K562 (cell line): ENCODE results near the gene RNF186. TPM values are rescaled to one million over a fixed set of nuclear protein-coding genes. Genes with fewer than 3 reads are reported as not detected.

Experiments
- ATAC-seq: fragments of 200-7000 bp; cut with Tn5 transposase; 3 replicates; pipeline ENCODE4 v1.9.1; 2020; ENCODE audit warnings: moderate library complexity
- Bru-seq: library from RNA; stranded (reverse); fragments of 400-500 nt; gene quantifications from one replicate; lab custom pipeline; 2021; lab: Mats Ljungman, UMichigan
- BruChase-seq, 2 experiments: library from RNA; stranded (reverse); fragments of 400-500 nt; gene quantifications; one replicate each; lab custom pipeline; 2021; lab: Mats Ljungman, UMichigan
- BruUV-seq: library from RNA; stranded (reverse); fragments of 400-500 nt; replicated peaks from 2 replicates; lab custom pipeline; 2021; lab: Mats Ljungman, UMichigan
- CTCF ChIA-PET: fragments of 300-600 bp; formaldehyde crosslinking; extraction: SDS; loops from one replicate; lab custom pipeline; 2021; ENCODE audit warnings: low intra/inter-chr PET ratio; lab: Yijun Ruan, JAX
- POLR2A ChIA-PET: fragments of 300-600, 350-650 bp; sonication (Branson Sonifier 250); formaldehyde crosslinking; extraction: SDS; loops from one replicate; lab custom pipeline; 2021; ENCODE audit warnings: antibody characterized with exemption, inconsistent platforms; lab: Yijun Ruan, JAX
- DNase-seq, 4 experiments: peaks; one replicate each; pipeline versions ENCODE4 v3.0.0 to v3.0.0-alpha.2; 2011 to 2018; ENCODE audit warnings: low spot score in 3 of 4, mixed read lengths in 3 of 4; ENCODE audit errors: extremely low read depth in 1 of 4
- FAIRE-seq: peaks from 2 replicates; lab custom pipeline; 2011; peaks lifted over from hg19 to GRCh38; lab: Jason Lieb, UNC
- H2AFZ ChIP-seq: 2 replicates; pipeline ENCODE4 v1.6.0; 2011; ENCODE audit warnings: low read depth, low read length, control low read depth, inconsistent platforms
- H3K27ac ChIP-seq: fragments of 200-600 bp; 3 replicates; pipeline ENCODE4 v1.8.0; 2011; ENCODE audit warnings: low read depth, mild to moderate bottlenecking, control low read depth, inconsistent platforms, low read length, moderate library complexity, mixed read lengths; ENCODE audit errors: extremely low read depth
- H3K27me3 ChIP-seq, 2 experiments: fragments of 300-600 bp in 1 of 2; 2 replicates in 1 of 2; 3 replicates in 1 of 2; pipeline versions ENCODE4 v1.6.0 to v1.8.0; 2011; ENCODE audit warnings: inconsistent platforms in 2 of 2, low read length in 2 of 2, mild to moderate bottlenecking in 1 of 2, mixed read lengths in 1 of 2, moderate library complexity in 1 of 2; ENCODE audit not compliant: control insufficient read depth in 2 of 2, insufficient read depth in 2 of 2
- H3K36me3 ChIP-seq: fragments of 300-600 bp; 3 replicates; pipeline ENCODE4 v1.8.0; 2011; ENCODE audit warnings: mild to moderate bottlenecking, low read length, inconsistent platforms; ENCODE audit not compliant: control insufficient read depth, insufficient read depth
- H3K4me1 ChIP-seq, 2 experiments: fragments of 200-600 bp in 1 of 2; replicated peaks in 1 of 2; 2 replicates in 1 of 2; 3 replicates in 1 of 2; pipeline versions ENCODE4 v1.5.1 to v1.8.0; 2011; ENCODE audit warnings: inconsistent platforms in 2 of 2, low read length in 2 of 2, mild to moderate bottlenecking in 1 of 2, mixed read lengths in 1 of 2, moderate library complexity in 1 of 2; ENCODE audit not compliant: control insufficient read depth in 2 of 2, insufficient read depth in 2 of 2
- H3K4me2 ChIP-seq: 2 replicates; pipeline ENCODE4 v1.6.1; 2011; ENCODE audit warnings: low read length, control low read depth, inconsistent platforms, mixed read lengths; ENCODE audit not compliant: insufficient read depth
- H3K4me3 ChIP-seq: fragments of 200-600 bp; sonication (generic), shearing (Covaris generic); 2 replicates; pipeline ENCODE4 v1.5.1; 2016; ENCODE audit warnings: control low read depth, inconsistent platforms
- H3K79me2 ChIP-seq: fragments of 200-600 bp; 3 replicates; pipeline ENCODE4 v1.8.0; 2011; ENCODE audit warnings: low read length, inconsistent platforms; ENCODE audit not compliant: control insufficient read depth, insufficient read depth
- H3K9ac ChIP-seq, 2 experiments: 2 replicates each; pipeline versions ENCODE4 v1.6.0 to v1.6.1; 2011; ENCODE audit warnings: low read depth in 2 of 2, low read length in 2 of 2, control low read depth in 1 of 2, inconsistent platforms in 1 of 2, mild to moderate bottlenecking in 1 of 2, mixed read lengths in 1 of 2; ENCODE audit not compliant: insufficient read depth in 1 of 2
- H3K9me1 ChIP-seq: one replicate; pipeline ENCODE4 v1.6.0; 2011; ENCODE audit warnings: inconsistent platforms, mild to moderate bottlenecking, low read length, moderate library complexity; ENCODE audit not compliant: control insufficient read depth, insufficient read depth
- H3K9me3 ChIP-seq: replicated peaks from 2 replicates; pipeline ENCODE4 v1.5.1; 2011; ENCODE audit warnings: low read depth, low read length, inconsistent platforms; ENCODE audit not compliant: control insufficient read depth, insufficient read depth
- H4K20me1 ChIP-seq: replicated peaks from 2 replicates; pipeline ENCODE4 v1.6.1; 2011; ENCODE audit warnings: low read length, inconsistent platforms, mixed read lengths; ENCODE audit not compliant: control insufficient read depth, insufficient read depth
- COPS2 ChIP-seq: fragments of 450-650 bp; conservative IDR thresholded peaks from 2 replicates; pipeline ENCODE4 v1.6.1; 2016; ENCODE audit warnings: mild to moderate bottlenecking, moderate library complexity
- NBN ChIP-seq: fragments of 450-650 bp; IDR thresholded peaks from 2 replicates; pipeline ENCODE4 v1.6.1; 2016; ENCODE audit warnings: low read depth, mild to moderate bottlenecking
- PCBP2 ChIP-seq: fragments of 200-400 bp; formaldehyde crosslinking; IDR thresholded peaks from 2 replicates; pipeline ENCODE4 v1.6.1; 2018; ENCODE audit warnings: low read length, low read depth, mild to moderate bottlenecking, moderate library complexity; ENCODE audit not compliant: poor library complexity, severe bottlenecking
- SIX5 ChIP-seq, 2 experiments: IDR thresholded peaks; 2 replicates each; pipeline ENCODE4 v1.6.1; 2011; ENCODE audit warnings: low read length in 2 of 2, borderline replicate concordance in 1 of 2, low read depth in 1 of 2, mild to moderate bottlenecking in 1 of 2, moderate library complexity in 1 of 2; ENCODE audit not compliant: insufficient read depth in 1 of 2
- ZC3H8 ChIP-seq: fragments of 450-650 bp; IDR thresholded peaks from 2 replicates; pipeline ENCODE4 v1.6.1; 2017
- ZNF766 ChIP-seq: fragments of 200-800 bp; sonication (Bioruptor generic); conservative IDR thresholded peaks from 2 replicates; pipeline ENCODE4 v1.6.1; 2016; ENCODE audit warnings: missing genetic modification characterization, missing compliant biosample characterization
- ZSCAN29 ChIP-seq: fragments of 450-650 bp; IDR thresholded peaks from 2 replicates; pipeline ENCODE4 v1.6.1; 2017
- WGBS: fragments of 100-300 bp; shearing (Covaris generic); methylation state at CpG from one replicate; pipeline ENCODE4 v1.1.6; 2016; ENCODE audit warnings: low coverage, mixed read lengths; ENCODE audit not compliant: insufficient coverage; ENCODE audit errors: missing lambda C conversion rate; 5-methylcytosine and 5-hydroxymethylcytosine counted together
- in situ Hi-C: fragments of 300-500 bp; cut with MboI; formaldehyde crosslinking; loops from 4 replicates; pipeline ENCODE4 v1.15.0; 2018; ENCODE audit warnings: inconsistent platforms, mixed read lengths
- intact Hi-C: fragments of 100-400 bp; cut with micrococcal nuclease; formaldehyde crosslinking; loops from 2 replicates; pipeline ENCODE4 v1.14.2; 2022
- long read RNA-seq, 3 experiments: library from polyadenylated mRNA in 2 of 3; library from RNA in 1 of 3; unstranded in 2 of 3; stranded (forward) in 1 of 3; transcript quantifications; one replicate each; pipeline ENCODE4 v2.0.0, GENCODE V29; 2019 to 2022
- polyA minus RNA-seq, 3 experiments: library from RNA; depleted of rRNA, polyadenylated mRNA; stranded (reverse); fragments of >200 nt; gene quantifications; 2 replicates each; pipeline ENCODE4 v1.2.3, GENCODE V29; 2011
- polyA plus RNA-seq, 8 experiments: library from polyadenylated mRNA; depleted of rRNA in 4 of 8; stranded (reverse) in 5 of 8; unstranded in 3 of 8; fragments of >200 nt; fragmentation: Nextera tagmentation in 2 of 8; fragmentation: Illumina TruSeq in 1 of 8; extraction: Ambion mirVana in 2 of 8; extraction: Trizol in 1 of 8; gene quantifications; 2 replicates each; pipeline versions ENCODE4 v1.2.1 to v1.2.3, GENCODE V29; 2011 to 2014; ENCODE audit warnings: inconsistent platforms in 1 of 8, missing spikeins in 1 of 8
- total RNA-seq, 7 experiments: library from RNA; depleted of rRNA in 6 of 7; stranded (reverse); fragments of >200 nt in 6 of 7; fragmentation: Illumina TruSeq in 2 of 7; extraction: Trizol in 2 of 7; gene quantifications; 2 replicates each; pipeline versions ENCODE4 v1.2.1 to v1.2.3, GENCODE V29; 2011 to 2021; ENCODE audit warnings: low replicate concordance in 1 of 7
- TF ChIP-seq, protein P1 (sequence below): IDR thresholded peaks from 3 replicates; pipeline ENCODE4 v1.6.1; 2011; ENCODE audit warnings: borderline replicate concordance, mild to moderate bottlenecking, moderate library complexity; ENCODE audit not compliant: insufficient read length; ENCODE audit errors: extremely low read depth
- TF ChIP-seq, protein P2 (sequence below): fragments of 450-650 bp; formaldehyde crosslinking; IDR thresholded peaks from 2 replicates; pipeline ENCODE4 v1.4.0; 2020; ENCODE audit warnings: mild to moderate bottlenecking
- TF ChIP-seq, protein P3 (sequence below): fragments of 250-450 bp; sonication (Bioruptor Pico); IDR thresholded peaks from 2 replicates; pipeline ENCODE4 v1.8.0; 2022; ENCODE audit warnings: moderate library complexity, mild to moderate bottlenecking, inconsistent platforms

RNF186 gene, protein sequence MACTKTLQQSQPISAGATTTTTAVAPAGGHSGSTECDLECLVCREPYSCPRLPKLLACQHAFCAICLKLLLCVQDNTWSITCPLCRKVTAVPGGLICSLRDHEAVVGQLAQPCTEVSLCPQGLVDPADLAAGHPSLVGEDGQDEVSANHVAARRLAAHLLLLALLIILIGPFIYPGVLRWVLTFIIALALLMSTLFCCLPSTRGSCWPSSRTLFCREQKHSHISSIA
- total RNA-seq (2011; cell fraction: chromatin; rRNA removed; ENCODE audit: low replicate concordance), result not detected in 2 replicates
- not detected in 2 replicates for total RNA-seq (2011; cell fraction: nucleolus; rRNA removed)
- total RNA-seq (2011; cell fraction: nucleoplasm; rRNA removed), result not detected in 2 replicates
- not detected in 2 replicates for total RNA-seq (2014; rRNA removed)
- not detected in 2 replicates for total RNA-seq (2014; rRNA removed; fragmentation: Illumina TruSeq; extraction: Trizol)
- total RNA-seq (2015; rRNA removed; fragmentation: Illumina TruSeq; extraction: Trizol), result not detected in 2 replicates
- not detected in 2 replicates for total RNA-seq (2021)
- not detected in 2 replicates for polyA plus RNA-seq (2011; rRNA removed)
- not detected in 2 replicates for polyA plus RNA-seq (2011; cell fraction: cytosol; rRNA removed)
- not detected in 2 replicates for polyA plus RNA-seq (2011; cell fraction: nucleus; rRNA removed)
- polyA plus RNA-seq (2012), result not detected in 2 replicates
- polyA plus RNA-seq (2014; fragmentation: Illumina TruSeq; extraction: Trizol), result not detected in 2 replicates
- polyA plus RNA-seq (2014; fragmentation: Nextera tagmentation; extraction: Ambion mirVana), result not detected
- not detected in 2 replicates for polyA plus RNA-seq (2014; rRNA removed)
- not detected in 2 replicates for polyA minus RNA-seq (2011; rRNA and poly(A)+ RNA removed)
- not detected in 2 replicates for polyA minus RNA-seq (2011; cell fraction: cytosol; rRNA and poly(A)+ RNA removed)
- polyA minus RNA-seq (2011; cell fraction: nucleus; rRNA and poly(A)+ RNA removed), result not detected in 2 replicates
- Bru-seq, nascent RNA, result not detected
- BruChase-seq, experiment 1, labeled RNA remaining after a 2-hour chase, result not detected
- not detected for BruChase-seq, experiment 2, labeled RNA remaining after a 6-hour chase
- long read RNA-seq, experiment 1, result 0 reads
- long read RNA-seq, experiment 2, result 0 reads
- long read RNA-seq, experiment 3, result 0 reads

DNA sequence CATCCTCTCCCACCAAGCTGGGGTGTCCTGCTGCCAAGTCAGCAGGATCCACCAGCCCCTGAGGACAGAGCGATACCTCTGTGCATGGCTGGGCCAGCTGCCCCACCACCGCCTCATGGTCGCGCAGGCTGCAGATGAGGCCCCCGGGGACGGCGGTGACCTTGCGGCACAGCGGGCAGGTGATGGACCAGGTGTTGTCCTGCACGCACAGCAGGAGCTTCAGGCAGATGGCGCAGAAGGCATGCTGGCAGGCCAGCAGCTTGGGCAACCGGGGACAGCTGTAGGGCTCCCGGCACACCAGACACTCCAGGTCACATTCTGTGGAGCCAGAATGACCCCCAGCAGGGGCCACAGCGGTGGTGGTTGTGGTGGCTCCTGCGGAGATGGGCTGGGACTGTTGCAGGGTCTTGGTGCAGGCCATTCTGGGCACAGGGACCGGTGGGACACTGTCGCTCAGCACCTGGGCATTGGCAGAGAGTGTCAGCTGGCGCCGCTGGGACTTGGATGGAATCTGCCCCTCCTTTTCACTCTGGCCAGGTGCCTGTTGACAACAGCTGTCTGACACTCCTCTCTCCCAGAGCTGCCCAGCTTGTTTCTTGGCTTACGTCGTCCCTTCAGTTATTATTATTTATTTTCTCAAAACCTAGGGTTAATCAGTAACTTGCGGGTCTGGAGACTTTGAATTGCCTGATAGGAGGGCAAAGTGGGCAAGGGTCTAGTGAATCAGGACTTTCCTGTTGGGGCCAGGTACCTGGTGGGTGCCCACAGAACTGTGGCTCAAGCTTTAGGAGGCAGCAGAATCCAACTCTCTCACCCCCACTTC is at the start of gene RNF186:
RNF186 (minus strand) TSS at position 603 of the 823 bp plus-strand sequence; CDS start at position 421, 182 bp downstream.
- DNase-seq, result no peak
- no TSS peak for BruUV-seq
- no peaks in the 10 kb centered on the region for H3K9me3 ChIP-seq
- no peak for FAIRE-seq
- WGBS, result 21% methylated on average over 22 of the region's 22 CpGs
- ChIA-PET POLR2A (interaction anchor here (2.1 kb wide), 1 partner anchor 8 kb away, joined by 7 read pairs; no protein-coding TSS in a partner anchor), CTCF (no interaction called here)
- no peak within 1 kb of the TSS for H3K4me2 ChIP-seq
- intact Hi-C loops (loop anchor here (5.0 kb wide), 1 partner anchor 153 kb away; the partner anchor contains the start of gene HTR6), in situ Hi-C loops (no loop called here)
- H3K9ac ChIP-seq, result no peak within 1 kb of the TSS
- no peak for ATAC-seq
- no peak within 1 kb of the TSS for H3K4me3 ChIP-seq
- peaks cover 0 to 2% of the 10 kb centered on the region in 2 experiments; a peak in 2 of 5 replicates for H3K4me1 ChIP-seq
- H3K27ac ChIP-seq, result no peak within 1 kb of the TSS
- peaks cover 46 to 63% of the 10 kb centered on the region in 2 experiments for H3K27me3 ChIP-seq
- no peaks in the 10 kb centered on the region for H3K36me3 ChIP-seq
- H3K79me2 ChIP-seq, result no peaks in the 10 kb centered on the region
- H4K20me1 ChIP-seq, result no peaks in the 10 kb centered on the region; the same call in none of the 2 replicates
- H3K9me1 ChIP-seq, result no peaks in the 10 kb centered on the region
- no peak within 1 kb of the TSS for H2AFZ ChIP-seq
- TF ChIP-seq, protein P1, sequence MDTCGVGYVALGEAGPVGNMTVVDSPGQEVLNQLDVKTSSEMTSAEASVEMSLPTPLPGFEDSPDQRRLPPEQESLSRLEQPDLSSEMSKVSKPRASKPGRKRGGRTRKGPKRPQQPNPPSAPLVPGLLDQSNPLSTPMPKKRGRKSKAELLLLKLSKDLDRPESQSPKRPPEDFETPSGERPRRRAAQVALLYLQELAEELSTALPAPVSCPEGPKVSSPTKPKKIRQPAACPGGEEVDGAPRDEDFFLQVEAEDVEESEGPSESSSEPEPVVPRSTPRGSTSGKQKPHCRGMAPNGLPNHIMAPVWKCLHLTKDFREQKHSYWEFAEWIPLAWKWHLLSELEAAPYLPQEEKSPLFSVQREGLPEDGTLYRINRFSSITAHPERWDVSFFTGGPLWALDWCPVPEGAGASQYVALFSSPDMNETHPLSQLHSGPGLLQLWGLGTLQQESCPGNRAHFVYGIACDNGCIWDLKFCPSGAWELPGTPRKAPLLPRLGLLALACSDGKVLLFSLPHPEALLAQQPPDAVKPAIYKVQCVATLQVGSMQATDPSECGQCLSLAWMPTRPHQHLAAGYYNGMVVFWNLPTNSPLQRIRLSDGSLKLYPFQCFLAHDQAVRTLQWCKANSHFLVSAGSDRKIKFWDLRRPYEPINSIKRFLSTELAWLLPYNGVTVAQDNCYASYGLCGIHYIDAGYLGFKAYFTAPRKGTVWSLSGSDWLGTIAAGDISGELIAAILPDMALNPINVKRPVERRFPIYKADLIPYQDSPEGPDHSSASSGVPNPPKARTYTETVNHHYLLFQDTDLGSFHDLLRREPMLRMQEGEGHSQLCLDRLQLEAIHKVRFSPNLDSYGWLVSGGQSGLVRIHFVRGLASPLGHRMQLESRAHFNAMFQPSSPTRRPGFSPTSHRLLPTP, result no peak
- TF ChIP-seq NBN (no peak), ZC3H8 (no peak), PCBP2 (no peak), SIX5 (IDR thresholded peaks at IDR 0.05; ENCODE audit: borderline replicate concordance in 1 of 2, insufficient read depth in 1 of 2, low read depth in 1 of 2, low read length in 2 of 2) (no peak), COPS2 (no peak), ZSCAN29 (no peak), ZNF766 (CRISPR knock-in tag) (no peak)
- TF ChIP-seq, protein P2, sequence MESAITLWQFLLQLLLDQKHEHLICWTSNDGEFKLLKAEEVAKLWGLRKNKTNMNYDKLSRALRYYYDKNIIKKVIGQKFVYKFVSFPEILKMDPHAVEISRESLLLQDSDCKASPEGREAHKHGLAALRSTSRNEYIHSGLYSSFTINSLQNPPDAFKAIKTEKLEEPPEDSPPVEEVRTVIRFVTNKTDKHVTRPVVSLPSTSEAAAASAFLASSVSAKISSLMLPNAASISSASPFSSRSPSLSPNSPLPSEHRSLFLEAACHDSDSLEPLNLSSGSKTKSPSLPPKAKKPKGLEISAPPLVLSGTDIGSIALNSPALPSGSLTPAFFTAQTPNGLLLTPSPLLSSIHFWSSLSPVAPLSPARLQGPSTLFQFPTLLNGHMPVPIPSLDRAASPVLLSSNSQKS, result no peak
- TF ChIP-seq, protein P3, sequence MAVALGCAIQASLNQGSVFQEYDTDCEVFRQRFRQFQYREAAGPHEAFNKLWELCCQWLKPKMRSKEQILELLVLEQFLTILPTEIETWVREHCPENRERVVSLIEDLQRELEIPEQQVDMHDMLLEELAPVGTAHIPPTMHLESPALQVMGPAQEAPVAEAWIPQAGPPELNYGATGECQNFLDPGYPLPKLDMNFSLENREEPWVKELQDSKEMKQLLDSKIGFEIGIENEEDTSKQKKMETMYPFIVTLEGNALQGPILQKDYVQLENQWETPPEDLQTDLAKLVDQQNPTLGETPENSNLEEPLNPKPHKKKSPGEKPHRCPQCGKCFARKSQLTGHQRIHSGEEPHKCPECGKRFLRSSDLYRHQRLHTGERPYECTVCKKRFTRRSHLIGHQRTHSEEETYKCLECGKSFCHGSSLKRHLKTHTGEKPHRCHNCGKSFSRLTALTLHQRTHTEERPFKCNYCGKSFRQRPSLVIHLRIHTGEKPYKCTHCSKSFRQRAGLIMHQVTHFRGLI, result no peak
